Liver (tissue), 3 donors: ENCODE results near the gene PRELID3B.

Experiments
- SP1 ChIP-seq: IDR thresholded peaks from 2 replicates; pipeline ENCODE4 v1.6.1; 2018; ENCODE audit warnings: antibody characterized with exemption, mild to moderate bottlenecking
- TAF1 ChIP-seq: conservative IDR thresholded peaks from 2 replicates; pipeline ENCODE4 v1.6.1; 2016; ENCODE audit warnings: antibody characterized with exemption, mild to moderate bottlenecking
- TF ChIP-seq, protein P1 (sequence below): fragments of 150-350 bp; IDR thresholded peaks from 2 replicates; pipeline ENCODE4 v1.5.1; 2017; ENCODE audit warnings: improper control_type of control experiment, low read depth, low read length; ENCODE audit not compliant: missing input control
- donor health status: healthy.
- donor health status: healthy.

GRCh38 chr20:59039233-59039632 lies 3.4 kb downstream of the PRELID3B start:
- no peak for TF ChIP-seq SP1
- TF ChIP-seq, protein P1, sequence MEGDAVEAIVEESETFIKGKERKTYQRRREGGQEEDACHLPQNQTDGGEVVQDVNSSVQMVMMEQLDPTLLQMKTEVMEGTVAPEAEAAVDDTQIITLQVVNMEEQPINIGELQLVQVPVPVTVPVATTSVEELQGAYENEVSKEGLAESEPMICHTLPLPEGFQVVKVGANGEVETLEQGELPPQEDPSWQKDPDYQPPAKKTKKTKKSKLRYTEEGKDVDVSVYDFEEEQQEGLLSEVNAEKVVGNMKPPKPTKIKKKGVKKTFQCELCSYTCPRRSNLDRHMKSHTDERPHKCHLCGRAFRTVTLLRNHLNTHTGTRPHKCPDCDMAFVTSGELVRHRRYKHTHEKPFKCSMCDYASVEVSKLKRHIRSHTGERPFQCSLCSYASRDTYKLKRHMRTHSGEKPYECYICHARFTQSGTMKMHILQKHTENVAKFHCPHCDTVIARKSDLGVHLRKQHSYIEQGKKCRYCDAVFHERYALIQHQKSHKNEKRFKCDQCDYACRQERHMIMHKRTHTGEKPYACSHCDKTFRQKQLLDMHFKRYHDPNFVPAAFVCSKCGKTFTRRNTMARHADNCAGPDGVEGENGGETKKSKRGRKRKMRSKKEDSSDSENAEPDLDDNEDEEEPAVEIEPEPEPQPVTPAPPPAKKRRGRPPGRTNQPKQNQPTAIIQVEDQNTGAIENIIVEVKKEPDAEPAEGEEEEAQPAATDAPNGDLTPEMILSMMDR, result no peak
- TF ChIP-seq TAF1, result no peak
